ENCODE results near the gene CEP131.

- TF ChIP-seq CTCF (tag by site-specific recombination; IDR thresholded peaks at IDR 0.05), result no peak
- no peak for TF ChIP-seq ZNF133 (tag by site-specific recombination; IDR thresholded peaks at IDR 0.05)
- no peak for TF ChIP-seq ZNF558 (tag by site-specific recombination; IDR thresholded peaks at IDR 0.05)
- no peak for TF ChIP-seq ZNF510 (tag by site-specific recombination; IDR thresholded peaks at IDR 0.05; ENCODE audit: insufficient replicate concordance)
- TF ChIP-seq BCL11A (tag by site-specific recombination; IDR thresholded peaks at IDR 0.05; ENCODE audit: low read depth), result no peak
- no peak for TF ChIP-seq ZBTB17 (tag by site-specific recombination; IDR thresholded peaks at IDR 0.05)
- no peak for TF ChIP-seq YY1 (tag by site-specific recombination; IDR thresholded peaks at IDR 0.05)
- no peak for TF ChIP-seq ZNF362 (tag by site-specific recombination; IDR thresholded peaks at IDR 0.05)
- no peak for TF ChIP-seq ZNF518A (tag by site-specific recombination; conservative IDR thresholded peaks at IDR 0.05; ENCODE audit: low read depth)
- no peak for TF ChIP-seq ZNF280D (tag by site-specific recombination; IDR thresholded peaks at IDR 0.05)
- TF ChIP-seq ZNF600 (tag by site-specific recombination; IDR thresholded peaks at IDR 0.05), result no peak
- no peak for TF ChIP-seq ZNF2 (tag by site-specific recombination; IDR thresholded peaks at IDR 0.05)
These were observed 10.4 kb downstream of the CEP131 start for GRCh38 chr17:81212365-81212764.
